NCI-H2196 treated with DMSO at 0.1 percent for 48 hours (cell line): ENCODE measurements around the gene EARS2.

ENCODE experiments used
- DNase-seq: peaks from one replicate; lab custom pipeline; 2025; ENCODE audit not compliant: unreplicated experiment; lab: John Stamatoyannopoulos, UW

Gene EARS2

DNA sequence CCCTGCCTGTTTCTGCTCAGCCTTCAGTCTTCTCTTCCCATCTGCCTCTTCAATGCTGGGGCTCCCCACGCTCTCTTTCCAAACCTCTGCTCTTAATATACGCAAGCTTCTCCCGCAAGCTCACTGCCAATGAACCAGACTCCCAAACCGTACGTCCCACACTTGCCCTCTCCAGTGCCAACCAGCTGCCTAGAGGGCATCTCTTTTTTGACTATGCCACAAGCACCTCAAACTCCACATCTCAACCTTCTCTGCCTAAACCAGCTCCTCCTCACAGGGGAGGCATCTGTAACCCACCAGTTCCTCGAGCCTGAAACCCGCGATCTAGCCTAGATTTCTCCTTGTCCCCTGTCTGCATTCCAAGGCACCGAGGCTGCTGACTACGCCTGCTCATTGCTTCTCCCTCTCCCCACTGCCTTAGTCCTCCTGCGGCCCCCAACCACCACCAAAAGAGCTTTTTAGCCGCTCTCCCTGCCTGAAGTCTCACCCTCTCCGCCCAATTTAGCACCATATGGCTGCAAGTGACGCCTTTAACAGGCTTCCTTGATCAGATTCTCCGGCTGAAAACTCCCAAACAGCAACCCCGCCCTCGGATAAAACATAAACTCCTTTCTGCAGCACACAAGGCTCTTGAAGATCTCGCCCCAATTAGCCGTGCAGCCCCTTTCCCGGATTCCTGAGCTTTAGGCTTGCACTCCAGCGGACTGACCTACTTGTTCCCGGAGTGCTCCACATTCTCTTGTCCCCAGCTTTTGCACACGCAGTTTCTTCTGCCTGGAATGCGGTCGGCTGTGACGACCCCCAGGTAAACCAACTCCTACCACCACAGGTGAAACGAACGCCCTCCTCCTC, 48.3 kb downstream of the EARS2 start:
- no peak for DNase-seq

DNA sequence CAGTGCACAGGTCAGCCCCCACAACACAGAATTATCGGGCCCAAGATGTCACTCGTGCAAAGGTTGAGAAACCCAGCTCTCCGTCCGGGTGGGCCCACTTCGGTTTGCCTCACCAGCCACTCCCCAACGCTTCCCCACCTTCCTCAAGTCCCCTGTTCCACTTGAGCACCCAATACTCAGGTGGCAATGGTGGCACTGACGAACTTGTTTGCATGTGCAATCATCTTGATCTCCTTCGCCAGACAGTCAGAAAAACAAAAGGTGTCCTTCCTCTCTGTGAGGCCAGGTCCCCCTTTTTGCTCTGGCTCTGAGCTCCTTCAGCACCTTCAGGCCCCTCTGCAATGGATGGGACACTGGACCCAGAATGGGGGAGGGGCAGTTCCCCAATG, 50.5 kb downstream of the EARS2 start:
- no peak for DNase-seq

DNA sequence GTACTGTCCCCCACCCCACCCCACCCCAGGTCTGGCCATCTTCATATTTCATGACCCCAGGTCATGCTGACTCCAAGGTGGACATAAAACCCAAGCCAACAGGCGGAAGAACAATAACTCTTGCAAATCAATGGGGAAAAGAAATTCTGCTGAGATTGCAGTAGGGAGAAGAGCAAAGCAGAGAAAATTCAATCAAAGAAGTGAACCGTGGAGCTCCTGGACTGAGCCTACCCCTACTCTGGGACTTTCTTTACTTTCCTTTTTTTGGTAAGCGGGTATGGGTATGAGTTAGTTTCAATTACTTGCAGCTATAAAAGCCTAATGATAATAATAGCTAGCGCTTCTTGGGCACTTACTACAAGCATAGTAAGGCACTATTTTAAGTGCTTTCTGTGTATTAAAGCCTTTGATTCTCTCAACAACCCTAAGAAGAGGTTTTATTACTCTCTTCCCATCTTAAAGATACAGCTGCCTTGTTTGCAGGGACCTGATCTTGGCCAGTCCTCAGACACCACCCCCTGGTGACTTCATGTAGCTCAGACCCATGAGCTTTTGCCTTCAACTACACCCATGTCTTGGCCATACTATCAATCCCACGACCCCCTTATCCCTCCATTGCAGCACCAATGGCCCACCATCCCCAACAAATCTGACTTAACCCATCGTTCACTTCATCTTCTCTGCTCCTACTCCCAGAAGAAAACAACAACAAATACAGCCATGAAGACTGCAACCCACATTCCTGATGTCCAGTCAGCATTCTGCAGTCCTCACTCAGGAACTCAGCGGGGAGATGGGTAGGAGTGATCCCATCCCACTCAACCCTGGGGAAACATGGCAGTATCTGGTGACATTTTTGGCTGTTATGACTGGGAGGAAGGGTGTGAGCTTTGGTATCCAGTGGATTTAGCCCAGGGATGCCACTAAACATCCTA, 51.2 kb downstream of the EARS2 start:
- DNase-seq = no peak

- DNase-seq = no peak
Measured at GRCh38 chr16:23505180-23505665, 51.9 kb downstream of the EARS2 start.

DNA sequence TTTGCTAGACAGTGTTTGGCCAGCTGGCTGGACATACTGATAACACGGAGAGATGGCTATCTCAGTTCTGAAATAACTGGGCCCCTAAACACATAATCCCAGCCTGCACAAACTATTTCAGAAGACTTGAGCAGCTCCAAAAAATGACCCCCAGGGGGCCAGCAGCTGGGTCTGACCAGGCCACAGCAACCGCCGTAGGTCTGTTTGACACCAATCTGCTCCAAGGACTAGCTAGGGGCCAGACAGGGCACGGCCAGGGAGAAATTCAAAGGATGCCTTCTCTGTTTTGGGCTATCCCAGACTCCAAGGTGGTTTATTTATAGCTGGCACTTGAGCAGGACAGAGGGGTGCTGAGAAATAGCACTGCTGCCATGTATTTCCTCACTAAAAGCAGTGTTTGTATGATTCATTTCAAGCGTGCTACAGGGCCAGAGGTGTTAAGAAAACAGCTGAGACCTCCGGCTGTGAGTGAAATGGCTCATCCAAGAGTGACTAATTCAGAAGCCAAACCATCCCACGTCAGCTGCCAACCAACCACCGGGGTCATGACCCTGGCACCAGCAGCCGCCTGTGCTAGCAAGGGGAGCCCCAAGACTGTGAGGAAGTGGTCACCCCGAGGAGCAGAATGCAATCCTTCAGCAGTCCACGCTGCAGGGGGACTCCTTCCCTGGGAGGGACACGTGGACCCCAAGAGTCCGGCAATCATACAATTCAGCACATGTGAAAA, 52.5 kb downstream of the EARS2 start:
- no peak for DNase-seq

DNA sequence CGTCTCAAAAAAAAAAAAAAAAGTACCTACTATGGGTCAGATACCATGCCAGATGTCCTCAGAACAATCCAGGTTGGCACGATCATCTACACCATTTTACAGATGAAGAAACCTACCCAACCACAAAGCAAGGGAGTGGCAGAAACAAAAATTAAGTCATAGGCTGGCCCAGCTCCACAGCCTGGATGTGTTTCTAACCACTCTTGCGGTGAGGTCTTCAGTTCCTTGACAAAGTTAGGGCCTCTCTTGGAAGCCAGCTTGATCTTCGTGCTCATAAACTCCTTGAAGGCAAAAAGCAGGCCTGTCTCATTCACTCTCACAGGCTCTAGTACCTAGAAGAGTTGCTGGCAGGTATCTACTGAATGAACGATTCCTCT, 53.1 kb downstream of the EARS2 start:
- no peak for DNase-seq

- no peak for DNase-seq
Measured at GRCh38 chr16:23502466-23502865, 54.7 kb downstream of the EARS2 start.

DNA sequence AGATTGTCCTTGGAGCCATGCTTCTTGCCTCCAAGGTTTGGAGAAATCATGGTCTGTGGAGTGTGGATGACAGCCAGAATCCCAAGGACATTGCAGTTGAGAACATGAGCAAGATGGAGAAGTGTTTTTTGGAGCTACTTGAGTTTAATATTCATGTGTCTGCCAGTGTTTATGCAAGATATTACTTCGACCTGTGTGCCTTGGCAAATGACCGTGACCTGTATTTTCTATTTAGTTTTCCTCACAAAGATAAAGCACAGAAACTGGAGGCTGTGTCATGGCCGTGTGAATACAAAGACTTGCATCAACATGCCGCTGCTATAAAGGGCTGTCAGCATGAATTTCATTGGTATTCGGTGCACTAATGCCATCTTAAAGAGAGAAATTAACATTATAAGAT, 55.9 kb downstream of the EARS2 start:
- no peak for DNase-seq

- no peak for DNase-seq
Measured at GRCh38 chr16:23500862-23501225, 56.3 kb downstream of the EARS2 start.

GRCh38 chr16:23500212-23500861, 56.8 kb downstream of the EARS2 start:
- DNase-seq = no peak

GRCh38 chr16:23499801-23500200, 57.3 kb downstream of the EARS2 start:
- DNase-seq = no peak

DNA sequence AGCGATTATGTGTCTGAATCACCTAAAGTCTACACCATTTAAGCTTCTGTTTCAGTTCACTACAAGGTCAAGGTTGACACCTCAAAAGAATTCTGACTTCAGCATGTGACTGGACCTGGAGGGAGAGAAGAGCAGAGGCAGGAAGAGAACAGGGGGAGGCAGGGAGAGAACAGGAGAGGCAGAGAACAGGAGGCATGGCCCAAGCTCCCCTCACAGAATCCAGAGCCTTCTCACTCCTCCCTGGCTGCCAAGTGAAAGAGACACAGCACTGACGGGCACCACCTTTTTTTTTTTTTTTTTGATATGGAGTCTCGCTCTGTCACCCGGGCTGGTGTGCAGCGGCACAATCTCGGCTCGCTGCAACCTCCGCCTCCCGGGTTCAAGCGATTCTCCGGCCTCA, 58.3 kb downstream of the EARS2 start:
- DNase-seq = no peak

- no peak for DNase-seq
Measured at GRCh38 chr16:23497543-23497868, 59.6 kb downstream of the EARS2 start.

DNA sequence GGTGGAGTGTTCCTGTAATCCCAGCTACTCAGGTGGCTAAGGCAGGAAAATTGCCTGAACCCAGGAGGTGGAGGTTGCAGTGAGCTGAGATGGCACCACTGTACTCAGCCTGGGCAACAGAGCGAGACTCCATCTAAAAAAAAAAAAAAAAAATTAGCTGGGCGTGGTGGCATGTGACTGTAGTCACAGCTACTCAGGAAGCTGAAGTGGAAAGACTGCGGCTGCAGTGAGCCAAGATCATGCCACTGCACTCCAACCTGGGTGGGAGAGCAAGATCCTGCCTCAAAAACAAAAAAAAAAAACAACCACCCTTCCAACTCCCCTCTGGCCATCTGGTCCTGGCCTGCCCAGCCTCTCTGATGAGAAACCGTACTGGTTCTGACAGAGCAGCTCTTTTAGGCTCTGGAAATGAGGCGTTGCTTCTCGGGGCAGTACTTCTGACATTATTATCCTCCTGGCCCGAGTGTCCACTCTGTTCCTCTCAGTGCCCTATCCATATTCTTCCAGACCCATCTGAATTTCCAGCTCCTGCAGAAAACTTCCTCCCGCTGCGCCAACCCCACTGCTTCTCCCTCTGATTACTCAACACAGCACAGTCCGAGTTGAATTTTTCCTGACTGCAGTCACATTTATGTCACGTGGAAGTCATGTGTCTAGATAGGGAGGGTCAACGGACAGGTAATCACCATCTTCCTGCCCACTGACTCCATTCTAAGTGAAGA, 60.2 kb downstream of the EARS2 start:
- DNase-seq = no peak

GRCh38 chr16:23495671-23496070, 61.5 kb downstream of the EARS2 start:
- no peak for DNase-seq

- no peak for DNase-seq
Measured at GRCh38 chr16:23494188-23494587, 63.0 kb downstream of the EARS2 start.

DNA sequence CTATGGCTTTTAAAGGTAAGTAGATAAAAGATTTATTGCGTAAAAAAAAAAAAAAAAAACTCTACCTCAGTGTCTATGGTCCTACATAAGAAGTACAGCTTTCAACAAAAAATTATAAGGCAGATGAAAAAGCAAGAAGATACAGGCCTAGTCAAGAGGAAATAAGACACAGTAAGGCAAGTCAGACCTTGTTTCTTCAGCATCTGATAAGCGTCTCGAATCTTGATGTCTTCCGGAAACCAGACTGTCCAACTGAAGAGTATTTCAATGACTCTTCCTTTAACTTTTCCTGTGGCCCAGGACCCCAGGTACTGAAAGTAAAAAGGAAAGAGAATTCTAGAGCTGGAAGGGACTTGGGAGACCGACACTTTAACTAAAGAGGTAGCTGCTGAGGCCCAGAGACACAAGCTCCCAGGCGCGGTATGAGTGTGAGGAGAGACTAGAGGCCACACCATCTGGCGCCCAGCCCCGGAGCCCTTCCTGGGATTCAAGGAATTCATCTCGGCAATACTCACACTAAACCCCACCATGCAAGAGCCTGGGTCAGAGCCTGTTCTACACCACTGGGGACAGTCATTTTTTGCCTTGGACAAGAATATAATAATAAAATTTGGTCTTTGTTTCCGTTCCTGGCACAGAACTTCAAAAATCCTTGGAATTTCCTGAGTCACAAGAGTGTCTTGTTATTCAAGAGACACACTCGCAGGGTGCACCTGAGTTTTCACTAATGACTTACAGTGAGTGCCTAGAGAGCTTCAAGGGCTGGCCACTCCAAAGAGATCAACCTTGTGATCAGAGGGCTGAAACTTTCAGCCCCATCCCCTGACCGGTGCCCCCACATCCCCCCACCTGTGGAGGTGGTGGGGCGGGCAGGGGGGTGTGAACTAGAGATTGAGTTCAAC, 65.4 kb downstream of the EARS2 start:
- DNase-seq = no peak

DNA sequence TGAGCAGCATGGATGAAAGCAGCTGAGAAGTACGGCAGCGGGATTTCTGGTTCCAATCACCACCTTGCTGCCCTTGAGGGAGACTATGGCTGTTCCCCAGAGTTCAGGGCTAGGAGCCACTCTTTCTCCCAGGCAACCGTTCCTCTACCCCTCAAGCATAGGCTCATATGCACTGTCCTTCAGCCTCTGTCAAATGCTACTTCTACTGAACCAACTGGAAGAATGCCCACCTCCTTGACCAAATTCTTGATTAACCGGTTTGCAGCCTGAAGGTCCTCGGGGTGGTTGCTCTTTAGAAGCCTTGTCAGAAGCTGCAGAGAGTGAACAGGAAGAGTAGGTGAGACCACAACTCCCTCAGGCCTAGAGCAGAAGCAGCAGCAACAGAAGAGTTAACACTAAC, 70.7 kb downstream of the EARS2 start:
- no peak for DNase-seq

DNA sequence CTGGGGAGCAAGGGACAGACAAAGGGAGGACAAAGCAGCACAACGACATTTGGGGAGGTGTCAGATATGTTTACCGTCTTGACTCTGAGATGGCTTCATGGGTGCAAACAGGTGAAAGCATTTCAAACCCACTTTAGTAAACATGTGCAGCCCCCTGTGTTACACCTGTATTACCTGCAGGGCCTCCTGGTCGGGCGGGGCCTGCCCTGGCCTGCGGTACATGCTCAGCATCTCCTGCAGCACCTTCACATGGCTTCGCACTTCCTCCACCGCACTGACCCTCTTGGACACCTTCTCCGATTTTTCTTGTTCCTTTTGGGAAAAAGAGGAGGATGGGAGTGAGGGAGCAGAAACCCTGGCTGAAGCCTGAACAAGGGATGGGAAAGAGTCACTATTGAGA, 71.3 kb downstream of the EARS2 start:
- no peak for DNase-seq
